Measurements from ENCODE around the gene ATP6AP1. TPM values are rescaled to one million over a fixed set of nuclear protein-coding genes. Genes with fewer than 3 reads are reported as not detected.
A peak's percentile ranks its signal among the peaks of the same experiment; 100 is the strongest.

ATP6AP1 gene
- total and polyA plus RNA-seq, 2 of the 13 experiments (the other 11 are each of a cell fraction or from before 2014, with no cell fraction given), result 56.7 to 110 TPM

GRCh38 chrX:154428176-154429171 lies at the start of gene ATP6AP1 (continued):
- TF ChIP-seq TIGD3 (CRISPR knock-in tag; IDR thresholded peaks at IDR 0.05; ENCODE audit: borderline replicate concordance) (no peak), MBD4 (IDR thresholded peaks at IDR 0.05; ENCODE audit: borderline replicate concordance, low read length) (no peak), U2AF1 (optimal IDR thresholded peaks at IDR 0.05; ENCODE audit: low read depth, low read length) (no peak), ZNF83 (CRISPR knock-in tag; IDR thresholded peaks at IDR 0.05; ENCODE audit: borderline replicate concordance) (no peak), ISX (CRISPR knock-in tag; conservative IDR thresholded peaks at IDR 0.05) (no peak), ZSCAN25 (CRISPR knock-in tag; IDR thresholded peaks at IDR 0.05) (no peak), ZNF432 (CRISPR knock-in tag; IDR thresholded peaks at IDR 0.05; ENCODE audit: borderline replicate concordance) (no peak), ONECUT2 (CRISPR knock-in tag; IDR thresholded peaks at IDR 0.05) (no peak), HDAC1 (CRISPR knock-in tag; IDR thresholded peaks at IDR 0.05) (peak; percentile 76), HNF4G (IDR thresholded peaks at IDR 0.05; ENCODE audit: borderline replicate concordance, low read depth, low read length) (no peak), HNF4G (CRISPR knock-in tag; IDR thresholded peaks at IDR 0.05; ENCODE audit: borderline replicate concordance, low read depth) (no peak), KLF13 (CRISPR knock-in tag; IDR thresholded peaks at IDR 0.05) (no peak), ZFP37 (CRISPR knock-in tag; IDR thresholded peaks at IDR 0.05; ENCODE audit: borderline replicate concordance) (no peak), ZNF431 (CRISPR knock-in tag; IDR thresholded peaks at IDR 0.05; ENCODE audit: borderline replicate concordance, low read depth) (peak; percentile 72; the same call in 1 of the 2 replicates), HDAC2 (CRISPR knock-in tag; IDR thresholded peaks at IDR 0.05) (no peak), ZNF234 (CRISPR knock-in tag; conservative IDR thresholded peaks at IDR 0.05) (no peak), GPN1 (CRISPR knock-in tag; IDR thresholded peaks at IDR 0.05; ENCODE audit: borderline replicate concordance) (no peak), ZNF660 (CRISPR knock-in tag; IDR thresholded peaks at IDR 0.05; ENCODE audit: borderline replicate concordance, low read depth) (no peak)
- TF ChIP-seq, protein P1, sequence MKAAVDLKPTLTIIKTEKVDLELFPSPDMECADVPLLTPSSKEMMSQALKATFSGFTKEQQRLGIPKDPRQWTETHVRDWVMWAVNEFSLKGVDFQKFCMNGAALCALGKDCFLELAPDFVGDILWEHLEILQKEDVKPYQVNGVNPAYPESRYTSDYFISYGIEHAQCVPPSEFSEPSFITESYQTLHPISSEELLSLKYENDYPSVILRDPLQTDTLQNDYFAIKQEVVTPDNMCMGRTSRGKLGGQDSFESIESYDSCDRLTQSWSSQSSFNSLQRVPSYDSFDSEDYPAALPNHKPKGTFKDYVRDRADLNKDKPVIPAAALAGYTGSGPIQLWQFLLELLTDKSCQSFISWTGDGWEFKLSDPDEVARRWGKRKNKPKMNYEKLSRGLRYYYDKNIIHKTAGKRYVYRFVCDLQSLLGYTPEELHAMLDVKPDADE (CRISPR knock-in tag; IDR thresholded peaks at IDR 0.05), result no peak
- TF ChIP-seq, protein P2, sequence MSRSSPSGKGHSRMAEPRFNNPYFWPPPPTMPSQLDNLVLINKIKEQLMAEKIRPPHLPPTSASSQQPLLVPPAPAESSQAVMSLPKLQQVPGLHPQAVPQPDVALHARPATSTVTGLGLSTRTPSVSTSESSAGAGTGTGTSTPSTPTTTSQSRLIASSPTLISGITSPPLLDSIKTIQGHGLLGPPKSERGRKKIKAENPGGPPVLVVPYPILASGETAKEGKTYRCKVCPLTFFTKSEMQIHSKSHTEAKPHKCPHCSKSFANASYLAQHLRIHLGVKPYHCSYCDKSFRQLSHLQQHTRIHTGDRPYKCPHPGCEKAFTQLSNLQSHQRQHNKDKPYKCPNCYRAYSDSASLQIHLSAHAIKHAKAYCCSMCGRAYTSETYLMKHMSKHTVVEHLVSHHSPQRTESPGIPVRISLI (CRISPR knock-in tag; IDR thresholded peaks at IDR 0.05; ENCODE audit: borderline replicate concordance), result no peak
- TF ChIP-seq, protein P3, sequence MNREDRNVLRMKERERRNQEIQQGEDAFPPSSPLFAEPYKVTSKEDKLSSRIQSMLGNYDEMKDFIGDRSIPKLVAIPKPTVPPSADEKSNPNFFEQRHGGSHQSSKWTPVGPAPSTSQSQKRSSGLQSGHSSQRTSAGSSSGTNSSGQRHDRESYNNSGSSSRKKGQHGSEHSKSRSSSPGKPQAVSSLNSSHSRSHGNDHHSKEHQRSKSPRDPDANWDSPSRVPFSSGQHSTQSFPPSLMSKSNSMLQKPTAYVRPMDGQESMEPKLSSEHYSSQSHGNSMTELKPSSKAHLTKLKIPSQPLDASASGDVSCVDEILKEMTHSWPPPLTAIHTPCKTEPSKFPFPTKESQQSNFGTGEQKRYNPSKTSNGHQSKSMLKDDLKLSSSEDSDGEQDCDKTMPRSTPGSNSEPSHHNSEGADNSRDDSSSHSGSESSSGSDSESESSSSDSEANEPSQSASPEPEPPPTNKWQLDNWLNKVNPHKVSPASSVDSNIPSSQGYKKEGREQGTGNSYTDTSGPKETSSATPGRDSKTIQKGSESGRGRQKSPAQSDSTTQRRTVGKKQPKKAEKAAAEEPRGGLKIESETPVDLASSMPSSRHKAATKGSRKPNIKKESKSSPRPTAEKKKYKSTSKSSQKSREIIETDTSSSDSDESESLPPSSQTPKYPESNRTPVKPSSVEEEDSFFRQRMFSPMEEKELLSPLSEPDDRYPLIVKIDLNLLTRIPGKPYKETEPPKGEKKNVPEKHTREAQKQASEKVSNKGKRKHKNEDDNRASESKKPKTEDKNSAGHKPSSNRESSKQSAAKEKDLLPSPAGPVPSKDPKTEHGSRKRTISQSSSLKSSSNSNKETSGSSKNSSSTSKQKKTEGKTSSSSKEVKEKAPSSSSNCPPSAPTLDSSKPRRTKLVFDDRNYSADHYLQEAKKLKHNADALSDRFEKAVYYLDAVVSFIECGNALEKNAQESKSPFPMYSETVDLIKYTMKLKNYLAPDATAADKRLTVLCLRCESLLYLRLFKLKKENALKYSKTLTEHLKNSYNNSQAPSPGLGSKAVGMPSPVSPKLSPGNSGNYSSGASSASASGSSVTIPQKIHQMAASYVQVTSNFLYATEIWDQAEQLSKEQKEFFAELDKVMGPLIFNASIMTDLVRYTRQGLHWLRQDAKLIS (CRISPR knock-in tag; IDR thresholded peaks at IDR 0.05), result no peak
